ENCODE data around the gene SORCS3. TPM values are rescaled to one million over a fixed set of nuclear protein-coding genes. Genes with fewer than 3 reads are reported as not detected.
"Not testable (repeated sequence)": the region's sequence is repeated elsewhere in the genome, so short reads cannot be mapped to it uniquely, and the experiment has no call there.

Gene SORCS3
- total RNA-seq, 2 donors from 2014 or later = 0.68 TPM; not detected in 1

- Mint-ChIP-seq H3K27ac (no peak overlapping the region), H3K9me3 (no peaks in the 10 kb centered on the region), H3K36me3 (ENCODE audit: low read depth) (no peaks in the 10 kb centered on the region), H3K27me3 (ENCODE audit: insufficient read depth) (no peaks in the 10 kb centered on the region), H3K4me3 (peak overlapping the region; percentile 8), H3K4me1 (peaks cover 43% of the 10 kb centered on the region)
- WGBS, 2 experiments (ENCODE audit: insufficient coverage in 1 of 2, insufficient read length in 1 of 2) = 61 to 69% methylated on average over 3 to 4 of the region's 4 CpGs
- Histone ChIP-seq H3K9ac (ENCODE audit: extremely low read depth, low read length, poor library complexity, severe bottlenecking) (no peak overlapping the region), H3K9me3 (ENCODE audit: control insufficient read depth, low read length) (no peaks in the 10 kb centered on the region), H3K4me1 (ENCODE audit: control insufficient read depth, insufficient read depth, low read length) (peaks cover 14% of the 10 kb centered on the region), H3K4me3 (ENCODE audit: low read length) (no peak overlapping the region), H3K27ac (ENCODE audit: low read depth, low read length) (no peak overlapping the region), H3K27me3 (ENCODE audit: control insufficient read depth, insufficient read depth, low read length, poor library complexity, severe bottlenecking) (no peaks in the 10 kb centered on the region), H3K36me3 (ENCODE audit: control insufficient read depth, insufficient read depth, low read length) (no peaks in the 10 kb centered on the region)
- peak; percentile 48 for DNase-seq
- TF ChIP-seq CTCF (conservative IDR thresholded peaks at IDR 0.05) = no peak
Measured at GRCh38 chr10:104707602-104708459, 66.7 kb downstream of the SORCS3 start.

GRCh38 chr10:104711302-104711721 lies 70.2 kb downstream of the SORCS3 start:
- WGBS, 2 experiments (ENCODE audit: insufficient coverage in 1 of 2, insufficient read length in 1 of 2) = 74 to 84% methylated on average over 3 of the region's 3 CpGs
- Histone ChIP-seq H3K27ac (ENCODE audit: low read depth, low read length) (no peak overlapping the region), H3K9me3 (ENCODE audit: control insufficient read depth, low read length) (no peaks in the 10 kb centered on the region), H3K4me3 (ENCODE audit: low read length) (no peak overlapping the region), H3K36me3 (ENCODE audit: control insufficient read depth, insufficient read depth, low read length) (no peaks in the 10 kb centered on the region), H3K4me1 (ENCODE audit: control insufficient read depth, insufficient read depth, low read length) (peaks cover 14% of the 10 kb centered on the region), H3K9ac (ENCODE audit: extremely low read depth, low read length, poor library complexity, severe bottlenecking) (no peak overlapping the region), H3K27me3 (ENCODE audit: control insufficient read depth, insufficient read depth, low read length, poor library complexity, severe bottlenecking) (no peaks in the 10 kb centered on the region)
- peak; percentile 78 for DNase-seq
- TF ChIP-seq CTCF (conservative IDR thresholded peaks at IDR 0.05) = no peak
- no peak overlapping the region for H3K27ac Mint-ChIP-seq
- no peak overlapping the region for H3K4me3 Mint-ChIP-seq
- H3K36me3 Mint-ChIP-seq (ENCODE audit: low read depth) = no peaks in the 10 kb centered on the region
- H3K4me1 Mint-ChIP-seq = peaks cover 44% of the 10 kb centered on the region
- H3K27me3 Mint-ChIP-seq (ENCODE audit: insufficient read depth) = no peaks in the 10 kb centered on the region
- H3K9me3 Mint-ChIP-seq = no peaks in the 10 kb centered on the region

- H3K4me3 Mint-ChIP-seq; H3K27me3 ChIP-seq (ENCODE audit: control insufficient read depth, insufficient read depth, low read length, poor library complexity, severe bottlenecking): not testable (repeated sequence)
- H3K4me1 Mint-ChIP-seq = peaks cover 23% of the 10 kb centered on the region
Measured at GRCh38 chr10:104730593-104730992, 89.5 kb downstream of the SORCS3 start.

More at GRCh38 chr10:104730593-104730992, 89.5 kb downstream of the SORCS3 start:
- not testable (repeated sequence) for DNase-seq; H3K27me3 Mint-ChIP-seq (ENCODE audit: insufficient read depth); H3K4me1 ChIP-seq (ENCODE audit: control insufficient read depth, insufficient read depth, low read length); H3K9ac ChIP-seq (ENCODE audit: extremely low read depth, low read length, poor library complexity, severe bottlenecking); H3K27ac Mint-ChIP-seq; H3K4me3 ChIP-seq (ENCODE audit: low read length); H3K36me3 ChIP-seq (ENCODE audit: control insufficient read depth, insufficient read depth, low read length); H3K27ac ChIP-seq (ENCODE audit: low read depth, low read length); H3K9me3 ChIP-seq (ENCODE audit: control insufficient read depth, low read length); H3K36me3 Mint-ChIP-seq (ENCODE audit: low read depth)
- H3K9me3 Mint-ChIP-seq = peaks cover 14% of the 10 kb centered on the region
- 80 to 88% methylated on average over 1 to 2 of the region's 2 CpGs for WGBS, 2 experiments (ENCODE audit: insufficient coverage in 1 of 2, insufficient read length in 1 of 2)

Measured in endodermal cell (in vitro differentiated cells).